ENCODE results near the gene ADNP2.

ADNP2 gene

GRCh38 chr18:80108739-80109675 is at the start of gene ADNP2:
ADNP2 (plus strand) TSS chr18:80109262; CDS start chr18:80117543, 8,281 bp downstream.
- peak; percentile 92 for DNase-seq (ENCODE audit: low spot score)

GRCh38 chr18:80059945-80060344 is 49.1 kb upstream of the ADNP2 start:
- DNase-seq (ENCODE audit: low spot score) = no peak

DNA sequence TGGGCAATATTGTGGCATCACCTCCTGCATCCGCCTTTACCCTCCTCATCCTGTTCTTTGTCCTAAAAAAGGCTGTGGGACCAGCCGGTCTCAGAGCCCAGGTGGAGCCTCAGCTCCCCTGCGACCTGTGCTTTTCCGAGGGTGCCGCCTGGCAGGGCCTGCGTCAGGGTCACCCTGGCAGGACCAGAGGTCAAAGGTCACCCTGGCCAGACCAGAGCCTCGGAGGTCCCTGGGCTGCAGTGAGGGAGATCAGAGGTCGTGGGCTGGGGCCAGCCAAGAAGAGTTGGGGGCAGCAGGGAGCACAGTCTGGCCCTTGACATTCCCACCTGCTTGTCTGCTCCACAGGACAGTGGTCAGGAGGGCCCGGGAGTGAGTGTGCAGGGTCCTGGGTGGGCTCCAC is 43.4 kb upstream of the ADNP2 start:
- DNase-seq (ENCODE audit: low spot score) = peak; percentile 34

DNA sequence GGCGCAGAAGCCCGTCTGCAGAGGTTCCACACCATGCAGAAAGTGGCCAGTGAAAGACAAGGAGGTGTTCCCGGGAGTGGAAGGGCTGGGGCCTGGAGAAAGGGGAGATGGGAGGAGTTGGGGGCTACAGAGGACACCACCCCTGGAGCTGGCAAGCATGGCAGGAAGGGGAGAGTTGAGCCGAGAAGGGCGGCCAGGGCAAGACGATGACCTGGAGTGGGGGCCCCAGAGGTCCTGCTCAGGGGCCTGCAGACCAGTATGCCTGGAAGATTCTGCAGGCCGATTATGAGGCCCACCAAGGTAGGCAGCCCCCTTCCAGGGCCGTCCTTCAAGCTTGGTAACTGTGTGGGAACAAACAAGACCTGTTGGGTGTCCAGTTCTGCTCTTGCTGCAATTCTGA is 41.7 kb upstream of the ADNP2 start:
- peak; percentile 19 for DNase-seq (ENCODE audit: low spot score)

- no peak for DNase-seq (ENCODE audit: low spot score)
Observed at GRCh38 chr18:80067897-80068296, 41.2 kb upstream of the ADNP2 start.

- no peak for DNase-seq (ENCODE audit: low spot score)
Observed at GRCh38 chr18:80068571-80069272, 40.3 kb upstream of the ADNP2 start.

- DNase-seq (ENCODE audit: low spot score) = no peak
Observed at GRCh38 chr18:80070825-80071224, 38.2 kb upstream of the ADNP2 start.

DNA sequence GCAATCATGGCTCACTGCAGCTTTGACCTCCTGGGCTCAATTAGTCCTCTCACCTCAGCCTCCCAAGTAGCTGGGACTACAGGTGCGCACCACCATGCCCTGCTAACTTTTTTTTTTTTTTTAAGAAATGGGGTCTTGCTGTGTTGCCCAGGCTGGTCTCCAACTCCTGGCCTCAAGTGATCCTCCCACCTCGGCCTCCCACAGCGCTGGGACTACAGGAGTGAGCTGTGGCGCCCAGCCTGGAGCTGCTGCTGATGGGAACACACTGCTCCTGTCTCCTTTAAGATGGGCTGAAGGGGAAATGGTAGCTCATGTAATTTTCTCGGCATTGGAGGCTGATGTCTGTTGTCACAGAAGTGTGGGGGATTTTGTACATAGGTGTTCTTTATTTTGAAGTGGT is 34.9 kb upstream of the ADNP2 start:
- DNase-seq (ENCODE audit: low spot score) = no peak

DNA sequence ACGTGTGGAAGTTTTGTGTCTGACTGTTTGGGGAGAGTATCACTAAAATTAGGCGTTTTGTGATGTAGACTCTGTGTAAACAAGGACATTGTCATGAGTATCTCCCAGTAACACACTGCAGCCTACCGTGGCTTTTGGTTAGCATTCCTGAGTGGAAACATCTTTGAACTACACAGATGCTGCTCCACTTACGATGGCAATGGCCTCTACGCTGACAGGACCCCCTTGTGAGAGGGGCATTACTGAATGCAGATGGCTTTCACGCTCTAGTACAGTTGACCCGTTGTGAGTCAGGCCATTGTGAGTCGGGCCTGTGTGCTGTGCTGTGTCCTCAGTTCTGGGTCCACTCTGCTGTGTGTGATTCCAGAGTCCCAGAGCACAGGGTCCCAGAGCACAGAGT is 34.4 kb upstream of the ADNP2 start:
- DNase-seq (ENCODE audit: low spot score) = no peak

DNA sequence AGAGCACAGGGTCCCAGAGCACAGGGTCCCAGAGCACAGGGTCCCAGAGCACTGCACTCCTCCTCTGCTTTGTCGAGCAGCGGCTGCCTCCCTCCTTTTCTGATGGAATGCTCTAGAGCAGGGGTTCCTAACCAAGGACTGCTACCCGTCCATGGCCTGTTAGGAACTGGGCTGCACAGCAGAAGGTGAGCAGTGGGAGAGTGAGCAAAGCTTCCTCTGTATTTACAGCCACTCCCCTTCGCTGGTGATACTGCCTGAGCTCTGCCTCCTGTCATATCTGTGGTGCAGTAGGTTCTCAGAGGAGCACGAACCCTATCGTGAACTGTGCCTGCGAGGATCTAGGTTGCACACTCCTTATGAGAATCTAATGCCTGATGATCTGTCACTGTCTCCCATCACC is 33.1 kb upstream of the ADNP2 start:
- no peak for DNase-seq (ENCODE audit: low spot score)

DNA sequence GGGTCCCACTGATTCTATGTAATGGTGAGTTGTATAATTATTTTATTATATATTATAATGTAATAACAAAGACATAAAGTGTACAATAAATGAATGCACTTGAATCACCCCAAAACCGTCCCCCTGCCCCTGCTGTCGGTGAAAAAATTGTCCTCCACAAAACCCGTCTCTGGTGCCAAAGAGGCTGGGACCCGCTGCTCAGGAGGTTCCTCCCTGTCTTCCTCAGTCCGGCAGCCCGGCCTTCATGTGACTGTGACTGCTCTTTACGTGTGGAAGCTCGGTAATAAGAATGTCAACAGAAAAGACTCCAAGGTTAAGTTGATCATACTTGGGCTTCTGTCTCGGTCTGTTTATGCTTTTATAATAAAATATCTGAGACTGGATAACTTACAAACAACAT is 32.7 kb upstream of the ADNP2 start:
- DNase-seq (ENCODE audit: low spot score) = no peak

GRCh38 chr18:80077873-80078272 is 31.2 kb upstream of the ADNP2 start:
- no peak for DNase-seq (ENCODE audit: low spot score)

DNA sequence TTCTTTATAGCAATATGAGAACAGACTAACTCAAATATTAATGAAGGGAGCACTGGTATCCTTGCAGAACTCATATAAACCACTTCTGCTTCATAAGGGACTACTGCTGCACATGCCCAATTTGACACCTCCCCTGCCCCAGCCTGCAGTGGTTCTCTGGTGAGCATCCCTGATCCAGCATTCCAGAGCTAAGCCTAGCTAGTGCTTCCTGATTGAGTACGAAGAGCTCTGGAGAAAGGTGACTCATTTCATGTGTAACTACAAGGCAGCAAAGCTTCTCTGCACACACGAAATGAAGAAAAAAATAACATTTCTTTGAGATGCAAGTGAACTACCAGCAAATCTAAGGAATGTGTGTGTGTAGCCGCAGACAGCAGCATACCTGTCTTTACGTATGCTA is 22.8 kb upstream of the ADNP2 start:
- DNase-seq (ENCODE audit: low spot score) = no peak

- no peak for DNase-seq (ENCODE audit: low spot score)
Observed at GRCh38 chr18:80088036-80088435, 21.0 kb upstream of the ADNP2 start.

- no peak for DNase-seq (ENCODE audit: low spot score)
Observed at GRCh38 chr18:80088823-80089222, 20.2 kb upstream of the ADNP2 start.

GRCh38 chr18:80095414-80095813 is 13.6 kb upstream of the ADNP2 start:
- DNase-seq (ENCODE audit: low spot score) = peak; percentile 14

- DNase-seq (ENCODE audit: low spot score) = no peak
Observed at GRCh38 chr18:80096032-80096565, 13.0 kb upstream of the ADNP2 start.

GRCh38 chr18:80097201-80097600 is 11.9 kb upstream of the ADNP2 start:
- DNase-seq (ENCODE audit: low spot score) = no peak

- no peak for DNase-seq (ENCODE audit: low spot score)
Observed at GRCh38 chr18:80103231-80103630, 5.8 kb upstream of the ADNP2 start.

DNA sequence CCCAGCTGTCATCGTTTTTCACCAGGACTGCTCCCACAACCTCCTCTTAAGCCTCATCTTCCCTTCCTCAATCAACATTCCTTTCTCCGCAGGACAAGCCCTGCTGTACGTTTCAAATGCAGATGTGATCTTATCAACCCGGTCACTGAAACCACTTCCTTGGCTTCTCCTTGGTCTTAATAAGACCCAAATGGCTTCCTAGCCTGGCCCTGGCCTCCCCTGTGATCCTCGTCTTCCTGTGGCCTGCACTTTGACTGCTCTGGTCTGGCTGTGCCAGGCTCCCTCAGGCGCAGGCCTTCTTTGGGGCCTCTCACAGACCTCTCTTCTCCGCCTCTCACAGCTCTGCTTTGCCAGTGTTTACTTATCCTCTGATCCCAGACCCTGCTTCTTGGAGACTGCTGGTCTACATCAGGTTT is 4.7 kb upstream of the ADNP2 start:
- DNase-seq (ENCODE audit: low spot score) = no peak

GRCh38 chr18:80105369-80106167 is 3.5 kb upstream of the ADNP2 start:
- no peak for DNase-seq (ENCODE audit: low spot score)

- no peak for DNase-seq (ENCODE audit: low spot score)
Observed at GRCh38 chr18:80106482-80107051, 2.5 kb upstream of the ADNP2 start.
